Globus pallidus (tissue), 1 donor: ENCODE data around the gene LRRC71.
"Not testable (repeated sequence)": the region's sequence is repeated elsewhere in the genome, so short reads cannot be mapped to it uniquely, and the experiment has no call there.

Source experiments
- DNase-seq: peaks from one replicate; pipeline ENCODE4 v3.0.0-alpha.2; 2015; ENCODE audit warnings: low spot score

Gene LRRC71

DNA sequence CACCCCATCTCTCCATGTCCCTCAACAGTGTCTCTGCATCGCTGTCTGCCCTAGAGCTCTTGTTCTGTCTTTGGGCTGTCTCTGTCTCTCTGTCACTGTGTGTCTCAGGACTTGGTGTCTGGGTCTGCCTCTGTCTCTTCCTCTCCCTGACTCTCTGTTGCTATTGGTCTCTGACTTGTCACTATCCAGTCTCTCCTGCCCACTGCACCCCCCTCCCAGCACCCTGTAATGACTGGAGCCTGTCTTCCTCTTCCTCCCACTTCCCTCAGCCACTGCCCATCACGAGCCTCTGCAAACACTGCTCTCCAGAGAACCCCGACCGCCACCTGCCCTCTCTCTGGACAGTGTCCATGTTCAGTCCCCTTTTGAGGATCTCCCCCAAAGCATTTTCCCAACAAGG is 14.8 kb upstream of the LRRC71 start:
- no peak for DNase-seq

GRCh38 chr1:156906206-156906906 is 14.1 kb upstream of the LRRC71 start:
- DNase-seq: no peak

DNA sequence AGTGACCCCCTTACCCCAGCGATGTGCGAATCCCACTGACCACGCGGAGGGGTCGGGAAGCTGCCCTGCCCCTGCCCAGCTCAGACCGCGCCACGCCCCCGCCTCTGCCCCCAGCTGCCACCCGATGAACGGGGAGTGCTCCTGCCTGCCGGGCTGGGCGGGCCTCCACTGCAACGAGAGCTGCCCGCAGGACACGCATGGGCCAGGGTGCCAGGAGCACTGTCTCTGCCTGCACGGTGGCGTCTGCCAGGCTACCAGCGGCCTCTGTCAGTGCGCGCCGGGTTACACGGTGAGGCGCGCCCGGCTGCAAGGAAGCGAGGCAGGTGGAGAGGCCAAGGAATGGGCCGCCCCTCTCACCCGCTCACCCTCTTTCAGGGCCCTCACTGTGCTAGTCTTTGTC is 11.9 kb upstream of the LRRC71 start:
- DNase-seq: no peak

DNA sequence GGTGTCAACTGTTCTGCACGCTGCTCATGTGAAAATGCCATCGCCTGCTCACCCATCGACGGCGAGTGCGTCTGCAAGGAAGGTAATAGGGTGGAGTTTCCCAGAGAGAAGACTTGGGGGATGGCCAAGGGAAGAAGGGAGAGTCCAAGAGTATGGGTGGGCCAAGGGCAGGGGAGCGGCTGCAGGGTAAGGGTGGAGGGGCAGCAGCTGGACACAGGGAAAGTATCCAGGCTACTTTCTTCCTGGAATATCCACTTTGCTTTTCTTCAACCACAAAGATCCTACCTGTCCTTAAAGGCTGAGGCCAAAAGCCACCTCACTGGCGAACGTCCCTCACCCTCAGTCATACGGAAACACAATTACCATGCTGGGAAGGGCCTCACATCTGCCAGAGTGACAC is 11.5 kb upstream of the LRRC71 start:
- DNase-seq: no peak

GRCh38 chr1:156909671-156910070 is 10.8 kb upstream of the LRRC71 start:
- no peak for DNase-seq

GRCh38 chr1:156910309-156910782 is 10.1 kb upstream of the LRRC71 start:
- DNase-seq: no peak

- DNase-seq: no peak
Measured at GRCh38 chr1:156911577-156912298, 8.7 kb upstream of the LRRC71 start.

- DNase-seq: no peak
Measured at GRCh38 chr1:156912310-156912709, 8.1 kb upstream of the LRRC71 start.

GRCh38 chr1:156912861-156913808 is 7.3 kb upstream of the LRRC71 start:
- peak; percentile 29 for DNase-seq

- no peak for DNase-seq
Measured at GRCh38 chr1:156913809-156914387, 6.5 kb upstream of the LRRC71 start.

- no peak for DNase-seq
Measured at GRCh38 chr1:156914440-156914856, 6.0 kb upstream of the LRRC71 start.

- no peak for DNase-seq
Measured at GRCh38 chr1:156921053-156921529, 659 bp downstream of the LRRC71 start.

DNA sequence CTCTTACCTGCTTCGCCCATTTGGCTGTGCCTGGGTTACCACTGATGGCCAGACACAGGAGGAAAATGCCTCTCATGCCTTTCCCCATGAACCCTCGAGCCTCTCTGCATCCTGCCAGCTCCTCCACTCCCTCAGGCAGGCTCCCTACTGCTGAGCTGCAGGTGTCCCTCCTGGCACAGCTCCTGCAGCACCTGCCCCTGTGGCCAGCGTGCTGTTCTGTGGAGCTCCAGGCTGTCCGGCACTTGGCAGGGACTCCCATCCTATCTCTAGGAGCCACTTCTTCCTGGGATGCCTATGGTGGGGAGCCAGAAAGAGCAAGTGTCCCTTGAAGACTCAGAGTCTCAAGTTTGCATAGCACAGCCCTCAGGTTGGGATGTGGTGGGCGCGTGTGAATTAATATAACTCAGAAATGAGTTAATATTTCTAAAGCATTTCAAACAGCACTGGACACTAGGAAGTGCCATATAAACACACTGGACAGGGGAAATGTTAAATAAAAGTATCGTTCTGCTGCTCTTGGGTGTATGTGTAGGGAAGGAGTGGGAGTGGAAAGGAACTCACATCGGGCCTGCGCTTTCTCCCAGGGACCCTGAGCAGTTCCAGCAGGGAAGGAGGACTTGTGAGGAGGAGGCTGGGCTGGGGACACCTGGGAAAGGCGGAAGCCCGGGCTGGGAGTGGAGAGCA is 2.7 kb downstream of the LRRC71 start:
- no peak for DNase-seq

DNA sequence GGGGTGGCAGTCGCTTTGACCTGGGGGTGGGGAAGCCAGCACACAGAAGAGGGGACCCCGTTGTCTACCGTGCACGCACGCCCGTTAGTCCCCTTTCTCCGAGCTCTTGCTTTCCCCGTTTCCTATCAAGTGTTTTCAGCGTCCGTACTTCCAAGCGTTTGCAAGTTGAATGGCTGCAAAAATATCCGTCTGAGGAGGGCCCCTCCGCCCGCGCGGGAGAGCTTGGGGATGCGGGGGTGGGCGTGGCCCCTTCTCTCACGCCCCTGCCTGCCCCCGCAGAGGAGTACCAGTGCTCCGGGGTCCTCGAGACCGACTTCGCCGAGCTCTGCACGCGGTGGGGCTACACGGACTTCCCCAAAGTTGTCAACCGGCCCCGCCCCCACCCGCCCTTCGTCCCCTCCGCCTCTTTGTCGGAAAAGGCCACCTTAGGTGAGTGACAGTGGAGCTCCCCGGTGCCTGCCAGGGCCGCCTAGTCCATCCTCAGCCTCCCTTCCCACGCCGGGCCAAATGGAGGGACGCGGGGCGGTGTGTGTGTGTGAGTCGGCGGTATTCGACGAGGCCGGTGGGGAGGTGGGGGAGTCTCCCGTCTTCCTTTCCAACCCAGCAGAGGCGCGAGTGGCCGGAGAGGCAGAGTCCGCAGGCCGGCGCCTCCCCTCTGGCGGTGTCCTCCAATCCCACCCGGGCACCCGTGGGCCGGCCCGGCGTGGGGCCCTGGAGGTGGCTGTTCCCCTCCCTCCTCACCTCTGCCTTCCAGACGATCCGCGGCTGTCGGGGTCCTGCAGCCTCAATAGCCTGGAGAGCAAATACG is 3.4 kb downstream of the LRRC71 start:
- no peak for DNase-seq

GRCh38 chr1:156924478-156925153 is 4.2 kb downstream of the LRRC71 start:
- no peak for DNase-seq

DNA sequence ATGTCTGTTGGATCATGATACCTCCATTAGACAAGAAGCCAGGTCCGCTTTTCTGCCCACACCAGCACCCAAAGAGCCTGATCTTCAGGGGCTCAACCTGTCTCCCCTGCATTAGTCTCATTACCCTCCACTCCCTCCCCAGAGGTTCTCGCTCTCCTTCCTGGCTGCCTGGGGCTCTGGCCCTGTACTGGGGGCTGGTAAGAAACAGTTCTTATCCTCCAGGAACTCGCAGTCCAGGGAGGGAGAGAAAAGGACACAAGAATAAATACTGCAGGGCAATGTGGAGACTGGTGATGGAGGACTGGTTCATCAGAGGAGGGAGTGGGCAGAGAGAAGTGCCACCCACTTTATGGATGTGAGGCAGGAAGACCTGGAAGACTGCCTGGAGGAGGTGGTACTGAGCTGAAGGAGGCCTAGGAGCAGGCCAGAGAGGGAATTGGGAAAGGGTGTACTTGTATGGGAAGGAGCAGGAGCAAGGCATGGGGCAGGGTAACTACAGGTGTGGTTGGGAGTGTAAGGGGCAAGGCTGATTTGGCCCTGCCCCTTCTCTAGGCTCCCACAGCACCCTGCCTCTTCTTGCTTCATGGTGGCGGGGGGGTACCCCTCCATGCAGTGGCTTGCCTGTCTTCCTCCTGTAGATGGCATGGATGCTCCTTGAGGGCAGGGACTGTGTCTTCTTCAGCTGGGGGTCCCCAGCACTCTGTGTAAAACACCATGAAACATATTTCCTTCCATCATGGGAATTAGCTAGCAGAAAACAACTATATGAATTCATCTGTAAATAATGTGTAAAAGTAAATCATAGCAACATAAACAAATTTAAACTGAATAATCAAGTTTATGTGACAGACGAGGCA is 5.0 kb downstream of the LRRC71 start:
- DNase-seq: no peak

GRCh38 chr1:156926175-156926574 is 5.7 kb downstream of the LRRC71 start:
- DNase-seq: no peak

DNA sequence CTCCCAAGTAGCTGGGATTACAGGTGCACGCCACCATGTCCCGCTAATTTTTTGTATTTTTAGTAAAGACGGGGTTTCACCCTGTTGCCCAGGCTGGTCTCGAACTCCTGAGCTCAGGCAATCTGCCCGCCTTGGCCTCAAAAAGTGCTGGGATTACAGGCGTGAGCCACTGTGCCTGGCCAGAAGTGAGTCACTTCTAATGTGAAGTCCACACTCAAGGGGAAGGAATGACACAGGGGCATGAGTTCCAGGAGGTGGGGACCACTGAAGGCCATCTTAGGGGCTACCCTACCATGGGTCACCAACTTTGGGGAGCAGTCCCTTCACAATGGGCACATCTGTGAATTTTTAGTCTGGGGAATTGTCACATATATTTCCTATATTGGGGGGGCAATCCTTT is 6.3 kb downstream of the LRRC71 start:
- not testable (repeated sequence) for DNase-seq
